Daoy (cell line): ENCODE data around the gene STAT5A. TPM values are rescaled to one million over a fixed set of nuclear protein-coding genes. Genes with fewer than 3 reads are reported as not detected.

Source experiments
- total RNA-seq: library from RNA; depleted of rRNA; stranded (reverse); fragments of >200 nt; shearing (Covaris generic); gene quantifications from 2 replicates; pipeline ENCODE4 v1.2.3, GENCODE V29; 2014; rRNA removed

STAT5A gene
- total RNA-seq, 1 experiment from 2014 or later: 18.7 TPM

Other genes with a start within 250 kb of the STAT5A start
- gene C17orf113, start 237.9 kb upstream of the STAT5A start, total RNA-seq: 0.23 and 0.30 TPM in 2 replicates
- 0.34 and 0.63 TPM in 2 replicates for gene ZNF385C, start 190.0 kb upstream of the STAT5A start, total RNA-seq
- gene DHX58, start 175.8 kb upstream of the STAT5A start, total RNA-seq: 1.3 and 3.1 TPM in 2 replicates
- gene KAT2A, start 167.1 kb upstream of the STAT5A start, total RNA-seq: 2.9 and 4.9 TPM in 2 replicates
- gene HSPB9, start 165.7 kb upstream of the STAT5A start, total RNA-seq: 0.06 TPM in 1 of 2 replicates, not detected in the other
- gene RAB5C, start 133.5 kb upstream of the STAT5A start, total RNA-seq: 62.4 and 66.9 TPM in 2 replicates
- under 0.01 TPM in 1 of 2 replicates, not detected in the other for gene KCNH4, start 107.4 kb upstream of the STAT5A start, total RNA-seq
- gene HCRT, start 103.0 kb upstream of the STAT5A start, total RNA-seq: not detected in 2 replicates
- 1.8 and 2.8 TPM in 2 replicates for gene GHDC, start 94.0 kb upstream of the STAT5A start, total RNA-seq
- 18.6 and 27.1 TPM in 2 replicates for gene STAT5B, start 12.1 kb upstream of the STAT5A start, total RNA-seq
- 24.9 and 28.6 TPM in 2 replicates for gene STAT3, start 99.9 kb downstream of the STAT5A start, total RNA-seq
- gene CAVIN1, start 134.8 kb downstream of the STAT5A start, total RNA-seq: 192 and 215 TPM in 2 replicates
- 12.6 and 16.6 TPM in 2 replicates for gene ATP6V0A1, start 170.4 kb downstream of the STAT5A start, total RNA-seq
- 10.5 and 14.2 TPM in 2 replicates for gene NAGLU, start 247.7 kb downstream of the STAT5A start, total RNA-seq